ENCODE data around the gene ZSWIM8.

The ZSWIM8 gene

GRCh38 chr10:73842349-73842748, 56.9 kb downstream of the ZSWIM8 start:
- DNase-seq, result no peak

GRCh38 chr10:73843261-73843660, 57.9 kb downstream of the ZSWIM8 start:
- no peak for DNase-seq

- no peak for DNase-seq
Measured at GRCh38 chr10:73847031-73847430, 61.6 kb downstream of the ZSWIM8 start.

- peak; percentile 92 for DNase-seq
Measured at GRCh38 chr10:73848821-73849489, 63.5 kb downstream of the ZSWIM8 start.

- no peak for DNase-seq
Measured at GRCh38 chr10:73850211-73850610, 64.8 kb downstream of the ZSWIM8 start.

GRCh38 chr10:73850863-73851461, 65.6 kb downstream of the ZSWIM8 start:
- no peak for DNase-seq
